WTC11 (cell line): ENCODE measurements around the gene ZMYND12.

Experiments used
- ATF6 ChIP-seq: sonication (generic); formaldehyde crosslinking; IDR thresholded peaks from 2 replicates; pipeline ENCODE4 v1.8.1; 2023; ENCODE audit warnings: mild to moderate bottlenecking, missing genetic modification reagents
- CTCF ChIP-seq: fragments of 200-600 bp; IDR thresholded peaks from 2 replicates; pipeline ENCODE4 v1.8.0; 2022; ENCODE audit warnings: antibody characterized with exemption
- E2F4 ChIP-seq: sonication (generic); formaldehyde crosslinking; IDR thresholded peaks from 2 replicates; pipeline ENCODE4 v1.8.1; 2022; ENCODE audit warnings: low read depth, mild to moderate bottlenecking, moderate library complexity, missing genetic modification reagents, borderline replicate concordance
- ESRRA ChIP-seq: sonication (generic); formaldehyde crosslinking; IDR thresholded peaks from 2 replicates; pipeline ENCODE4 v1.8.1; 2022; ENCODE audit warnings: mild to moderate bottlenecking, missing genetic modification reagents, borderline replicate concordance
- ETV6 ChIP-seq: sonication (generic); formaldehyde crosslinking; IDR thresholded peaks from 2 replicates; pipeline ENCODE4 v1.8.1; 2022; ENCODE audit warnings: mild to moderate bottlenecking, missing genetic modification reagents
- NFYB ChIP-seq: sonication (generic); formaldehyde crosslinking; conservative IDR thresholded peaks from 2 replicates; pipeline ENCODE4 v1.8.0; 2022; ENCODE audit warnings: low read depth, missing genetic modification reagents
- NR1H2 ChIP-seq: sonication (generic); formaldehyde crosslinking; IDR thresholded peaks from 2 replicates; pipeline ENCODE4 v1.9.0; 2021; ENCODE audit warnings: mild to moderate bottlenecking, moderate library complexity, missing genetic modification reagents
- NR3C1 ChIP-seq: sonication (generic); formaldehyde crosslinking; conservative IDR thresholded peaks from 2 replicates; pipeline ENCODE4 v1.8.1; 2023; ENCODE audit warnings: low read depth, mild to moderate bottlenecking, missing genetic modification reagents
- SMAD3 ChIP-seq: sonication (generic); formaldehyde crosslinking; IDR thresholded peaks from 2 replicates; pipeline ENCODE4 v1.8.0; 2022; ENCODE audit warnings: missing genetic modification reagents, mild to moderate bottlenecking, borderline replicate concordance
- TCF7 ChIP-seq: sonication (generic); formaldehyde crosslinking; IDR thresholded peaks from 2 replicates; pipeline ENCODE4 v1.8.0; 2022; ENCODE audit warnings: mild to moderate bottlenecking, low read depth, missing genetic modification reagents, moderate library complexity
- TF ChIP-seq, protein P1 (sequence below): sonication (generic); formaldehyde crosslinking; conservative IDR thresholded peaks from 2 replicates; pipeline ENCODE4 v1.8.1; 2022; ENCODE audit warnings: mild to moderate bottlenecking, missing genetic modification reagents
- TF ChIP-seq, protein P2 (sequence below): fragments of 250-450 bp; sonication (Bioruptor Pico); IDR thresholded peaks from 2 replicates; pipeline ENCODE4 v1.9.0; 2021; ENCODE audit warnings: mild to moderate bottlenecking
- TF ChIP-seq, protein P3 (sequence below): sonication (generic); formaldehyde crosslinking; IDR thresholded peaks from 2 replicates; pipeline ENCODE4 v1.8.1; 2023; ENCODE audit warnings: mild to moderate bottlenecking, missing genetic modification reagents, moderate library complexity

DNA sequence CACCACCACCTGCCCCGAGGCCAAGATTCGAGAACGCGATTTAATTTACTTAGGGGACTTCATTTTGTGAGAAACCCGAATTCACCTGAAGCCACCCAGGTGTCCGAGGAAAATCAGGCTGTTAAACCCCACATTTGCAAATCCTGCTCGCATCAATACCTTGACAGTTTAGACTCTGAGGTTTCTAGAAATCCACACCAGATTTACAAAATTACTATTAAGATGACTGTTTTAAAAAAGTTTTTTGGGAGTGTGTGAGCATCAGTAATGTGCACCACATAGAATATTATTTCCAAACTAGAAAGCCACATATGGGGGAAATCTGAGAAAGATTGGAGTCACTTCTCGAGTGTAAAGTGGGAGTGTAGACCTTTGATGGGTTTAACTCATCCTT lies 74.5 kb downstream of the ZMYND12 start:
- TF ChIP-seq ETV6 (CRISPR knock-in tag) (no peak), ATF6 (CRISPR knock-in tag) (no peak), CTCF (no peak), E2F4 (no peak), ESRRA (no peak), NR3C1 (CRISPR knock-in tag) (no peak), TCF7 (CRISPR knock-in tag) (no peak), SMAD3 (CRISPR knock-in tag) (no peak), NR1H2 (CRISPR knock-in tag) (no peak), NFYB (CRISPR knock-in tag) (no peak)
- TF ChIP-seq, protein P1, sequence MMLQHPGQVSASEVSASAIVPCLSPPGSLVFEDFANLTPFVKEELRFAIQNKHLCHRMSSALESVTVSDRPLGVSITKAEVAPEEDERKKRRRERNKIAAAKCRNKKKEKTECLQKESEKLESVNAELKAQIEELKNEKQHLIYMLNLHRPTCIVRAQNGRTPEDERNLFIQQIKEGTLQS (CRISPR knock-in tag): no peak
- TF ChIP-seq, protein P2, sequence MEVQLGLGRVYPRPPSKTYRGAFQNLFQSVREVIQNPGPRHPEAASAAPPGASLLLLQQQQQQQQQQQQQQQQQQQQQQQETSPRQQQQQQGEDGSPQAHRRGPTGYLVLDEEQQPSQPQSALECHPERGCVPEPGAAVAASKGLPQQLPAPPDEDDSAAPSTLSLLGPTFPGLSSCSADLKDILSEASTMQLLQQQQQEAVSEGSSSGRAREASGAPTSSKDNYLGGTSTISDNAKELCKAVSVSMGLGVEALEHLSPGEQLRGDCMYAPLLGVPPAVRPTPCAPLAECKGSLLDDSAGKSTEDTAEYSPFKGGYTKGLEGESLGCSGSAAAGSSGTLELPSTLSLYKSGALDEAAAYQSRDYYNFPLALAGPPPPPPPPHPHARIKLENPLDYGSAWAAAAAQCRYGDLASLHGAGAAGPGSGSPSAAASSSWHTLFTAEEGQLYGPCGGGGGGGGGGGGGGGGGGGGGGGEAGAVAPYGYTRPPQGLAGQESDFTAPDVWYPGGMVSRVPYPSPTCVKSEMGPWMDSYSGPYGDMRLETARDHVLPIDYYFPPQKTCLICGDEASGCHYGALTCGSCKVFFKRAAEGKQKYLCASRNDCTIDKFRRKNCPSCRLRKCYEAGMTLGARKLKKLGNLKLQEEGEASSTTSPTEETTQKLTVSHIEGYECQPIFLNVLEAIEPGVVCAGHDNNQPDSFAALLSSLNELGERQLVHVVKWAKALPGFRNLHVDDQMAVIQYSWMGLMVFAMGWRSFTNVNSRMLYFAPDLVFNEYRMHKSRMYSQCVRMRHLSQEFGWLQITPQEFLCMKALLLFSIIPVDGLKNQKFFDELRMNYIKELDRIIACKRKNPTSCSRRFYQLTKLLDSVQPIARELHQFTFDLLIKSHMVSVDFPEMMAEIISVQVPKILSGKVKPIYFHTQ (CRISPR knock-in tag): no peak
- TF ChIP-seq, protein P3, sequence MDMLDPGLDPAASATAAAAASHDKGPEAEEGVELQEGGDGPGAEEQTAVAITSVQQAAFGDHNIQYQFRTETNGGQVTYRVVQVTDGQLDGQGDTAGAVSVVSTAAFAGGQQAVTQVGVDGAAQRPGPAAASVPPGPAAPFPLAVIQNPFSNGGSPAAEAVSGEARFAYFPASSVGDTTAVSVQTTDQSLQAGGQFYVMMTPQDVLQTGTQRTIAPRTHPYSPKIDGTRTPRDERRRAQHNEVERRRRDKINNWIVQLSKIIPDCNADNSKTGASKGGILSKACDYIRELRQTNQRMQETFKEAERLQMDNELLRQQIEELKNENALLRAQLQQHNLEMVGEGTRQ (CRISPR knock-in tag): no peak
